HepG2 (cell line): ENCODE results near the gene ABCB11. TPM values are rescaled to one million over a fixed set of nuclear protein-coding genes. Genes with fewer than 3 reads are reported as not detected.

ENCODE experiments used
- ATAC-seq: fragments of 200-7000 bp; cut with Tn5 transposase; 3 replicates; pipeline ENCODE4 v1.9.1; 2020; ENCODE audit warnings: mild to moderate bottlenecking, moderate library complexity
- BruUV-seq: library from RNA; stranded (reverse); fragments of 400-500 nt; replicated peaks from 2 replicates; lab custom pipeline; 2021; lab: Mats Ljungman, UMichigan
- CTCF ChIA-PET: fragments of 300-600 bp; formaldehyde crosslinking; extraction: SDS; loops from one replicate; lab custom pipeline; 2021; ENCODE audit warnings: low total read pairs, inconsistent platforms, low intra/inter-chr PET ratio; lab: Yijun Ruan, JAX
- POLR2A ChIA-PET: fragments of 350-600 bp; sonication (Branson Sonifier 250); formaldehyde crosslinking; loops from one replicate; lab custom pipeline; 2020; ENCODE audit warnings: antibody characterized with exemption, inconsistent platforms; lab: Yijun Ruan, JAX
- DNase-seq: peaks from one replicate; pipeline ENCODE4 v3.0.0-alpha.2; 2015; ENCODE audit warnings: low spot score
- FAIRE-seq: peaks from 3 replicates; lab custom pipeline; 2011; peaks lifted over from hg19 to GRCh38; lab: Jason Lieb, UNC
- H2AFZ ChIP-seq: one replicate; pipeline ENCODE4 v1.6.1; 2011; ENCODE audit warnings: low read length, inconsistent platforms
- H3K27ac ChIP-seq: fragments of 300-600 bp; 3 replicates; pipeline ENCODE4 v1.8.0; 2011; ENCODE audit warnings: mixed run types, mild to moderate bottlenecking, mixed read lengths, low read length, inconsistent platforms; ENCODE audit not compliant: insufficient read depth; ENCODE audit errors: extremely low read length
- H3K27me3 ChIP-seq, 2 experiments: fragments of 200-600 bp in 1 of 2; 2 replicates in 1 of 2; 3 replicates in 1 of 2; pipeline versions ENCODE4 v1.6.0 to v1.8.0; 2011; ENCODE audit warnings: low read length in 2 of 2, mild to moderate bottlenecking in 2 of 2, moderate library complexity in 2 of 2, inconsistent platforms in 1 of 2; ENCODE audit not compliant: insufficient read depth in 2 of 2, control insufficient read depth in 1 of 2
- H3K36me3 ChIP-seq, 2 experiments: fragments of 200-600 bp in 1 of 2; replicated peaks in 1 of 2; 2 replicates in 1 of 2; 3 replicates in 1 of 2; pipeline versions ENCODE4 v1.5.1 to v1.8.0; 2011; ENCODE audit warnings: low read length in 2 of 2, inconsistent platforms in 1 of 2; ENCODE audit not compliant: insufficient read depth in 2 of 2, control insufficient read depth in 1 of 2
- H3K4me1 ChIP-seq: 2 replicates; pipeline ENCODE4 v1.5.1; 2012; ENCODE audit warnings: low read length, inconsistent platforms; ENCODE audit not compliant: insufficient read depth
- H3K4me2 ChIP-seq: 2 replicates; pipeline ENCODE4 v1.6.0; 2011; ENCODE audit warnings: low read depth, low read length, inconsistent platforms
- H3K4me3 ChIP-seq, 3 experiments: fragments of 200-600 bp in 1 of 3; sonication (generic), shearing (Covaris generic) in 1 of 3; replicated peaks in 1 of 3; 2 replicates each; pipeline ENCODE4 v1.5.1; 2011 to 2016; ENCODE audit warnings: low read length in 3 of 3, inconsistent platforms in 2 of 3, low read depth in 2 of 3, mild to moderate bottlenecking in 2 of 3, control low read depth in 1 of 3, mixed read lengths in 1 of 3; ENCODE audit not compliant: insufficient read depth in 1 of 3
- H3K79me2 ChIP-seq: one replicate; pipeline ENCODE4 v1.6.1; 2011; ENCODE audit warnings: low read length, inconsistent platforms; ENCODE audit not compliant: insufficient read depth
- H3K9ac ChIP-seq: 2 replicates; pipeline ENCODE4 v1.6.0; 2011; ENCODE audit warnings: mild to moderate bottlenecking, low read depth, low read length, inconsistent platforms; ENCODE audit not compliant: insufficient read depth
- H3K9me3 ChIP-seq: 2 replicates; pipeline ENCODE4 v1.5.1; 2012; ENCODE audit warnings: mild to moderate bottlenecking, low read length
- H4K20me1 ChIP-seq: 2 replicates; pipeline ENCODE4 v1.6.0; 2011; ENCODE audit warnings: inconsistent platforms, mild to moderate bottlenecking, low read length, moderate library complexity; ENCODE audit not compliant: insufficient read depth
- ARID3A ChIP-seq: IDR thresholded peaks from 2 replicates; pipeline ENCODE4 v1.6.1; 2012; ENCODE audit warnings: low read depth, low read length, improper control_type of control experiment
- KLF9 ChIP-seq: IDR thresholded peaks from 2 replicates; pipeline ENCODE4 v1.6.1; 2016; ENCODE audit warnings: low read depth
- MTA3 ChIP-seq: sonication (generic); formaldehyde crosslinking; IDR thresholded peaks from 2 replicates; pipeline ENCODE4 v1.4.0; 2020; ENCODE audit warnings: missing genetic modification reagents
- NAIF1 ChIP-seq: sonication (generic); formaldehyde crosslinking; IDR thresholded peaks from 2 replicates; pipeline ENCODE4 v1.5.0; 2020; ENCODE audit warnings: mild to moderate bottlenecking, missing genetic modification reagents, borderline replicate concordance
- PHB2 ChIP-seq: fragments of 450-650 bp; IDR thresholded peaks from 2 replicates; pipeline ENCODE4 v1.6.1; 2018; ENCODE audit not compliant: partially characterized antibody
- POGZ ChIP-seq: sonication (generic); formaldehyde crosslinking; IDR thresholded peaks from 2 replicates; pipeline ENCODE4 v1.4.0; 2020; ENCODE audit warnings: mild to moderate bottlenecking, missing genetic modification reagents
- RFX3 ChIP-seq: IDR thresholded peaks from 2 replicates; pipeline ENCODE4 v1.6.1; 2016; ENCODE audit warnings: missing biosample characterization, missing genetic modification reagents
- RXRB ChIP-seq: IDR thresholded peaks from 2 replicates; pipeline ENCODE4 v1.6.1; 2016; ENCODE audit warnings: borderline replicate concordance, missing genetic modification reagents, missing compliant biosample characterization
- ZFP36 ChIP-seq: fragments of 150-350 bp; IDR thresholded peaks from 2 replicates; pipeline ENCODE4 v1.6.1; 2018; ENCODE audit warnings: borderline replicate concordance, low read length, low read depth; ENCODE audit not compliant: partially characterized antibody
- ZFP41 ChIP-seq: sonication (generic); formaldehyde crosslinking; IDR thresholded peaks from 2 replicates; pipeline ENCODE4 v1.4.0; 2020; ENCODE audit warnings: mild to moderate bottlenecking, missing genetic modification reagents, borderline replicate concordance
- ZNF225 ChIP-seq: sonication (generic); formaldehyde crosslinking; IDR thresholded peaks from 2 replicates; pipeline ENCODE4 v1.4.0; 2020; ENCODE audit warnings: mild to moderate bottlenecking, missing genetic modification reagents
- ZNF383 ChIP-seq: sonication (generic); formaldehyde crosslinking; IDR thresholded peaks from 2 replicates; pipeline ENCODE4 v1.4.0; 2020; ENCODE audit warnings: missing genetic modification reagents, mild to moderate bottlenecking, borderline replicate concordance
- ZNF549 ChIP-seq: sonication (generic); formaldehyde crosslinking; IDR thresholded peaks from 2 replicates; pipeline ENCODE4 v1.5.0; 2020; ENCODE audit warnings: missing genetic modification reagents
- ZNF557 ChIP-seq: sonication (generic); formaldehyde crosslinking; IDR thresholded peaks from 2 replicates; pipeline ENCODE4 v1.4.0; 2020; ENCODE audit warnings: missing genetic modification reagents
- ZNF563 ChIP-seq: sonication (generic); formaldehyde crosslinking; IDR thresholded peaks from 2 replicates; pipeline ENCODE4 v1.8.0; 2022; ENCODE audit warnings: mild to moderate bottlenecking, moderate library complexity, missing genetic modification reagents
- ZNF839 ChIP-seq: sonication (generic); formaldehyde crosslinking; IDR thresholded peaks from 2 replicates; pipeline ENCODE4 v1.4.0; 2020; ENCODE audit warnings: missing genetic modification reagents, mild to moderate bottlenecking, borderline replicate concordance
- WGBS: methylation state at CpG from one replicate; pipeline ENCODE4 v1.1.6; 2017; ENCODE audit warnings: low lambda C conversion rate; 5-methylcytosine and 5-hydroxymethylcytosine counted together
- in situ Hi-C: cut with HindIII; loops from 2 replicates; pipeline ENCODE4 v1.10.0; 2017; ENCODE audit warnings: low pct_unique_long_range_greater_than_20kb; ENCODE audit not compliant: extremely low pct_ligation_motif_present
- intact Hi-C: fragments of 100-400 bp; cut with micrococcal nuclease; formaldehyde crosslinking; loops from one replicate; pipeline ENCODE4 v1.10.0; 2022; ENCODE audit not compliant: unreplicated experiment
- polyA plus RNA-seq, 8 experiments: library from polyadenylated mRNA; depleted of rRNA in 3 of 8; stranded (reverse) in 7 of 8; unstranded in 1 of 8; fragments of >200 nt; fragmentation: Illumina TruSeq in 4 of 8; extraction: Trizol in 4 of 8; gene quantifications; 2 replicates each; pipeline versions ENCODE4 v1.2.1 to v1.2.3, GENCODE V29; 2011 to 2016; ENCODE audit warnings: low read depth in 4 of 8, missing spikeins in 1 of 8, mixed read lengths in 1 of 8; ENCODE audit not compliant: insufficient read depth in 1 of 8
- total RNA-seq, 5 experiments: library from RNA; depleted of rRNA; stranded (reverse); fragments of >200 nt; fragmentation: Illumina TruSeq; extraction: Trizol; gene quantifications; 2 replicates each; pipeline ENCODE4 v1.2.3, GENCODE V29; 2016; ENCODE audit warnings: low read depth in 1 of 5

Gene ABCB11
- total and polyA plus RNA-seq, 2 of the 13 experiments (the other 11 are each of a cell fraction or from before 2014, with no cell fraction given), result not detected

GRCh38 chr2:169041594-169041993 lies 10.5 kb upstream of the ABCB11 start:
- DNase-seq, result no peak

GRCh38 chr2:169039702-169040101 lies 8.6 kb upstream of the ABCB11 start:
- no peak overlapping the region for H2AFZ ChIP-seq
- no TSS peak for BruUV-seq
- H3K79me2 ChIP-seq, result no peaks in the 10 kb centered on the region
- ATAC-seq (no peak), FAIRE-seq (no peak), DNase-seq (no peak)
- in situ Hi-C loops (no loop called here), intact Hi-C loops (no loop called here)
- H4K20me1 ChIP-seq, result no peaks in the 10 kb centered on the region
- POLR2A ChIA-PET, result no interaction called here
- no peak overlapping the region for H3K27ac ChIP-seq
- H3K36me3 ChIP-seq, result no peaks in the 10 kb centered on the region
- no peak overlapping the region for H3K4me2 ChIP-seq
- no peaks in the 10 kb centered on the region for H3K27me3 ChIP-seq
- peaks cover 9% of the 10 kb centered on the region; the same call in 1 of the 2 replicates for H3K9me3 ChIP-seq
- CTCF ChIA-PET, result no interaction called here
- 20% methylated on average over 4 of the region's 4 CpGs for WGBS
- TF ChIP-seq RFX3 (CRISPR knock-in tag) (no peak), MTA3 (no peak), ZNF549 (CRISPR knock-in tag) (no peak), KLF9 (CRISPR knock-in tag) (no peak), ZNF839 (CRISPR knock-in tag) (no peak), ZNF563 (CRISPR knock-in tag) (no peak), ZNF383 (CRISPR knock-in tag) (no peak), POGZ (CRISPR knock-in tag) (no peak), ZFP36 (no peak), NAIF1 (CRISPR knock-in tag) (no peak), RXRB (CRISPR knock-in tag) (no peak), ZFP41 (CRISPR knock-in tag) (no peak), ZNF557 (no peak), ZNF225 (CRISPR knock-in tag) (no peak), ARID3A (no peak)
- H3K4me3 ChIP-seq, result no peak overlapping the region
- H3K4me1 ChIP-seq, result no peaks in the 10 kb centered on the region
- H3K9ac ChIP-seq, result no peak overlapping the region

More at GRCh38 chr2:169041594-169041993, 10.5 kb upstream of the ABCB11 start:
- CTCF ChIA-PET, result no interaction called here
- 0% methylated on average over 1 of the region's 1 CpG for WGBS
- intact Hi-C loops (no loop called here), in situ Hi-C loops (no loop called here)
- Histone ChIP-seq H3K79me2 (no peaks in the 10 kb centered on the region), H3K4me2 (no peak overlapping the region), H3K9ac (no peak overlapping the region), H3K4me3 (no peak overlapping the region), H4K20me1 (no peaks in the 10 kb centered on the region), H3K4me1 (no peaks in the 10 kb centered on the region), H3K27ac (no peak overlapping the region), H3K27me3 (no peaks in the 10 kb centered on the region), H3K9me3 (peaks cover 9% of the 10 kb centered on the region; the same call in 1 of the 2 replicates), H3K36me3 (no peaks in the 10 kb centered on the region), H2AFZ (no peak overlapping the region)
- ATAC-seq (no peak), FAIRE-seq (no peak)
- TF ChIP-seq PHB2, result no peak
- BruUV-seq, result no TSS peak
- POLR2A ChIA-PET, result no interaction called here
